HG03520 (cell line): ENCODE data around the gene MRPL33.
A peak's percentile ranks its signal among the peaks of the same experiment; 100 is the strongest.
"Not testable (repeated sequence)": the region's sequence is repeated elsewhere in the genome, so short reads cannot be mapped to it uniquely, and the experiment has no call there.

ENCODE experiments used
- ATAC-seq: cut with Tn5 transposase; IDR thresholded peaks from one replicate; pipeline ENCODE4 v1.9.1; 2021; ENCODE audit warnings: mild to moderate bottlenecking, moderate library complexity; ENCODE audit not compliant: unreplicated experiment

The MRPL33 gene

DNA sequence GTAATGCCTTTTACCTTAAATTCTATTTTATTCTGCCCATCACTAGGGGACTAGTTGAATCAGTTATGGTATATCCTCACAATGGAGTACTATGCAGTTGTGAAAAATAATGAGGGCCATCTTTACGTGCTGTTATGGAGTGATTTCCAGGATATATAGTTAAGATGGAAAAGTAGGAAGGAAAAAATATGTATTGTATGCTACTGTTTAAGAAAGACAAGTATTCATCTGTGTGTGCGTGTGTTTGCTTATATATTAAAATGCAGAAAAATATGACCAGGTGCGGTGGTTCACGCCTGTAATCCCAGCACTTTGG is 32.5 kb upstream of the MRPL33 start:
- ATAC-seq = no peak

DNA sequence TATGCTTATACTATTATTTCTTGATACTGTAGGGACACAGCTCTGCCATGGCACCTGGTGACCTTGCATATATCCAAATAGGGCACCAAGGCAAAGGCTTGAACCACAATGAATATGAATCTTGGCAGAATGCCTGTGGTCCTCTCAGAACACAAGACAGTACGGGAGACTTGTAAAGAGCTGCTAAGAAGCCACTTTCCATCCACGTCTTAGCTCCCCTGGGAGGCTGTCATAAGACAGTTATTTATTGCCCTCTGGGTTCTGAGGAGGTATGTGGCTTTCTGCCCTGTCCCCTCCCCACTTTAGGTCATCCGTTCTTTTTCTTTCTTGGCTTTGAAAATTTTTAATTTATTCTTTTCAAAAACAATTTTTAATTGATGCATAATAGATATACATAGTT is 29.8 kb upstream of the MRPL33 start:
- ATAC-seq = no peak

DNA sequence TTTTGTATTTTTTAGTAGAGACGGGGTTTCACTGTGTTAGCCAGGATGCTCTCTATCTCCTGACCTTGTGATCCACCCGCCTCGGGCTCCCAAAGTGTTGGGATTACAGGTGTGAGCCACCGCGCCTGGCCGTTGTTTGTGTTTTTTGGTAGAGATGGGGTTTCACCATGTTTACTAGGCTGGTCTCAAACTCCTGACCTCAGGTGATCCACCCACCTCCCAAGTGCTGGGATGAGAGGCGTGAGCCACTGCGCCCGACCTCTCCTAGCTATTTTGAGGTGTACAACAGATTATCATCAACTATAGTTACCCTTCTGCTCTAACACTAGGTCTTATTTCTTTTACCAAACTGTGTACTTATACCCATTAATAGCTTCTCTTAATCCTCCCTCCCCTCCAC is 28.9 kb upstream of the MRPL33 start:
- no peak for ATAC-seq

DNA sequence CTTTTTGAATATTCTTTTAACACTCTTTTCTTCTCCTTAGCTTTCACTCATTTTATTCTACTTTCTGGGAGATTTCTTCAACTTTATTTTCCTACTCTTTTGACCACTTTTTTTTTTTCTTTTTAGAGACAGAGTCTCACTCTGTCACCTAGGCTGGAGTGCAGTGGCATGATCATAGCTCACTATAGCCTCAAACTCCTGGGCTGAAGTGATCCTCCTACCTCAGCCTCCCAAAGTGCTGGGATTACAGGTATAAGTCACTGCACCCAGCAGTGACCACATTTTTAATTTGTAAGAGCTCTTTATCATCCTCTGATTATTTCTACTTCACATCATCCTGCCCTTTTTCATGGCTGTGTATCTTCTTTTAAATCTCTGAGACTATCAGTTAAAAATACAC is 26.0 kb upstream of the MRPL33 start:
- not testable (repeated sequence) for ATAC-seq

DNA sequence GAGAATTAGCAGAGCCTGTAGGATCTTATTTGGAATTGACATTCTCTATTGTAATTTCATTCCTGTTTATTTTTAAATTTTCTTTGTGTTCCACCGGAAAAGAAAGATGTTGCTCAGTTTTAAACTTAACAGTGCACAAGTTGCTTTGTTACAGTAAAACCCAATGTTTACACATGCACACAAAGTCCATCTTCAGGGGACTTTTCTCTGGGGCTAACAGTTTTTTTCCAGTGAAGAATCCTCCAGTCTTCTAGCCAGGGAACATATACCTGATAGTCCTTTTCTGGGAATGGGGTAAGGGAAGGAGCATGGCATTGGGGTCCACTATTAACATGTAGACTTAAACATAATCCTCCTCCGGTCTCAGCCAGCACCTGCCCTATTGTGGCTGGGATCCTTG is 25.2 kb upstream of the MRPL33 start:
- ATAC-seq = no peak

DNA sequence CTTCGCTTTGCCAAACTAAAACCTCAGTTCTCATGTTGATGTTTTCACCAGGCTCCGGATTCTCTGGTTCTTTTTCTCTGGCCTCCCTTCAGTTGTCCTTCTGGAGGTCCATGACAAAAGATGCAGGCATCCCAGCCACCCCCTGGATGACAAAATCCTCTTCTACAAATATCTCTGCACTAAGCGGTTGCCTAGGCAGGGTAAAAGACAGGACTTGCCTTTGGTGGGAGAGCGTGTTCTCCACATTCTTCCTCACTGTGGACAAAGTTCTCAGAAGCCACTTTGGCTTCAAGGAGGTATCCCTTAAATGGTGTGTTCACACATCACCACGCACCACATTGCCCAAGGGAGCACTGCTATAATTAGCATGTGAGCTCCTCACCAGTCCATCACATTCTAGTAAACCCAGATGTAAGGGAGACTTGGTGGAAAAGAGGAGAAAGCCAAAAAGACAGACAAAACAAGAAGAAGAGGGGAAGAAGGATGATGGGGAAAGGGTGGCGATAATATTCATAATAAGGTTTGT is 23.6 kb upstream of the MRPL33 start:
- ATAC-seq = no peak

DNA sequence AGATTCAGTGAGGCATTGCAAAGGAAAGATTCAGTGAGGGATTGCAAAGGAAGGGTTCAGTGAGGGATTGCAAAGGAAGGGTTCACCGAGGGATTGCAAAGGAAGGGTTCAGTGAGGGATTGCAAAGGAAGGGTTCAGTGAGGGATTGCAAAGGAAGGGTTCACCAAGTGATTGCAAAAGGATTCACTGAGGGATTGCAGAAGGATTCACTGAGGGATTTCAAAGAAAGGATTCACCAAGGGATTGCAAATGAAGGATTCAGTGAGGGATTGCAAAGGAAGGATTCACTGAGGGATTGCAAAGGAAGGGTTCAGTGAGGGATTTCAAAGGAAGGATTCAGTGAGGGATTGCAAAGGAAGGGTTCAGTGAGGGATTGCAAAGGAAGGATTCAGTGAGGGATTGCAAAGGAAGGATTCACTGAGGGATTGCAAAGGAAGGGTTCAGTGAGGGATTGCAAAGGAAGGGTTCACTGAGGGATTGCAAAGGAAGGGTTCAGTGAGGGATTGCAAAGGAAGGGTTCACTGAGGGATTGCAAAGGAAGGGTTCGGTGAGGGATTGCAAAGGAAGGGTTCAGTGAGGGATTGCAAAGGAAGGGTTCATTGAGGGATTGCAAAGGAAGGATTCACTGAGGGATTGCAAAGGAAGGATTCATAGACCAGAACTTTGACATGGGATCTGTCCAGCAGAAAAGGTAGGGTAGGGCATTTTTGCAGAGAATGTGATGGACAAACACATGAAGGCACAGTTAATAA is 22.5 kb upstream of the MRPL33 start:
- ATAC-seq = not testable (repeated sequence)

DNA sequence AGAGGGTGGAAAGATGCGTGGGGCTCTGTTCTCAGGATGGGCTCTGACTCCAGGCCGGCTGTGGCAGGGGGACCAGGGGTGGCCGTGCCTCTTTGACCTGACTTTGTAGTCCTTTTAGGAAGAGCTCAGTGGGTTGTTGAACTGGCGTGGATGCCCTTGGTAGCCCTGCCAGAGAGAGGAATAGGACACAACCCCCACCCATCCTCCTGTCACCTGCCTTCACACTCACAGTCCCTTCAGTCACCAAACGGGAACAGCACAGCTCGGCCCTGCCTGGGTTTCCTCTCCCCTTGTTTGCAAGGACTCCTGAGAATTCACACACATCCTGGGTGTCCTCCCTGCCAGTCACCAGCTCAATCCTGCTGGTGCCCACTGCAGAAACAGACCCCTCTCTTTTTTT is 20.1 kb upstream of the MRPL33 start:
- ATAC-seq = no peak

DNA sequence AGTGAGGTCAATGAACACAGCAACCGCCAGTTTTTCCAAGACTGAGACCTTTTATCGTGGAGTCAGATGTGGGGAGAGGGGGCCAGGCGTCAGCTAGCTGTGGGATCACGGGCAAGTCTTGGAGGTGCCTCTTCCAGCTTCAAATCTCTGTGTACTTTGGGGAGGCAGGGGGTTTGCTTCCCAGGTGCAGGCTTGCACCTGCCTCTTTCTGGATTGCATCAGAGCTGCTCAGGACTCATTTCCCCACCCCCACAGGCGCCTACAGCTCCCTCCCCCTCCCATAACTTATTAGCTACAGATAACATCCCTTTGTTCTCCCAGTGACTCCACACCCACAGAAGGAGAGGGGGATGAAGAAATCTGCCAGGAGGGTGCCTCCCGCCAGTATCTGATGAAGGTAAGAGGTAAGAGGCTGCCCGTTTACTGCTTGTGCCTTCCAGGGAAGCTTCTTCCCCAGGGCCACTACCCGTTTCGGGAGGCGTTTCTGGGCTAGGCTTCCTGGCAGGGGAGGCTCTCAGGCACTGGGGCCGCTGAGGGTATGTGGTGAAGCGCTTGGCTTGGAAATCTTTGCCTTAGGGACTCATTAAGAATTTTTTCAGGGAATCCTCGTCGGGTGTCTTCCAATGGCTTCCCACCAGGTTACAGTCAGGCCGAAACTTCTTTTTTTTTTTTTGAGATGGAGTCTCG is 18.8 kb upstream of the MRPL33 start:
- no peak for ATAC-seq

DNA sequence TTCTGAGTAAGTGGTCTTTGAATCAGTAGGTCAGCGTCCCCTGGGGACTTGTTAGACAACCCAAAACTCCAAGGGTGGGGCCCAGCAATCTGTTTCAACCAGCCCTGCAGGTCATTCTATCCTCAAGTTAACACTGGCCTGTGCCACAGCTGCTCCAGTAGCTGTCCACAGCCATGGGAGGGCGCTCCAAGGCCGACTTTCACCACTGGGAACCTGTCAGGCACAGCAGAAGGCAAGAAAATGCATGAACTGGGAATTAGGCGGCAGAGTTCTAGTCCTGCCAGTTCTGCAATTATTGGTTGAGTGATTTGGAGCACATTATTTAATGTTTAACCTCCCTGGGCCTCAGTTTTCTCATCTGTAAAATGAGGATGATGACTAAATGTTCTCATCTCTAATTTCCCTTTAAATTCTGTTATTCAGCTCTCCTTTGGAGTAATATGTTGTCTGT is 17.4 kb upstream of the MRPL33 start:
- no peak for ATAC-seq

DNA sequence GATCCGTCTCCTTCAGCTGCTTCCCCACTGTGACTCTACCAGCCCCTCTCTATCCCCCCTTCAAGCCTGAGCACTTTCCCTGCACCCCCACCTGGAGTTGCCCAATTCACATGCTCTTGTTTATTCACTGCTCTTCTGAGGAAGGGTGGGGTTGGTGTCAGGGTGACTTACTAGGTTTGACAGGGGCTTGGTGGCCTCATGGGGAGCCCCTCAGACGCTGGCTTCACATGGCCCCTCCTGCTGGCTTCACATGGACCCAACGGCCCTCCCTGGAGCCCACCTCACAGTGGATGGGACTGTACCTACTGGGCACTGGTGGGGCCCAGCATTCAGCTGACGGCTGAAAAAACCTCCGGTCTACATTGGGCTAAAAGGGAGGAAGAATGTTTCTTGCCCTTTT is 16.7 kb upstream of the MRPL33 start:
- no peak for ATAC-seq

DNA sequence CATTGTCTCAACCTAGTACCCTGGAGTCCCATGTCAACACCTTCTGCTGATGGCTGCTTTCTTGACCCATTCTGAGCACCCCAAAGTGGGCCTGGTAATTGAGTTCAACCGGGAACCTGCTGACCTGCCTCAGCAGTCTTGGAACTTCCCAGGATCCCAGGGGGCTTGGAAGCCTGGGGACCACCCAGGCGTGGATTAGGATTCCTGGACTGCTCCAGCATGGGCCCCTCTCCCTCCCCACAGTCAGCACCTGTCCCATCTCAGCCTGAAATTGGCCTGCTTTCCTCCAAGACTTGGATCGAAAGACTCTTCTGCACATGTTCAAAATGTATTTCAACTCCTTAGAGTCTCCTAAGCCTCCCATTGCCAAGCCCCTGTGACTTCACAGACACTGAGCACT is 15.4 kb upstream of the MRPL33 start:
- ATAC-seq = no peak

DNA sequence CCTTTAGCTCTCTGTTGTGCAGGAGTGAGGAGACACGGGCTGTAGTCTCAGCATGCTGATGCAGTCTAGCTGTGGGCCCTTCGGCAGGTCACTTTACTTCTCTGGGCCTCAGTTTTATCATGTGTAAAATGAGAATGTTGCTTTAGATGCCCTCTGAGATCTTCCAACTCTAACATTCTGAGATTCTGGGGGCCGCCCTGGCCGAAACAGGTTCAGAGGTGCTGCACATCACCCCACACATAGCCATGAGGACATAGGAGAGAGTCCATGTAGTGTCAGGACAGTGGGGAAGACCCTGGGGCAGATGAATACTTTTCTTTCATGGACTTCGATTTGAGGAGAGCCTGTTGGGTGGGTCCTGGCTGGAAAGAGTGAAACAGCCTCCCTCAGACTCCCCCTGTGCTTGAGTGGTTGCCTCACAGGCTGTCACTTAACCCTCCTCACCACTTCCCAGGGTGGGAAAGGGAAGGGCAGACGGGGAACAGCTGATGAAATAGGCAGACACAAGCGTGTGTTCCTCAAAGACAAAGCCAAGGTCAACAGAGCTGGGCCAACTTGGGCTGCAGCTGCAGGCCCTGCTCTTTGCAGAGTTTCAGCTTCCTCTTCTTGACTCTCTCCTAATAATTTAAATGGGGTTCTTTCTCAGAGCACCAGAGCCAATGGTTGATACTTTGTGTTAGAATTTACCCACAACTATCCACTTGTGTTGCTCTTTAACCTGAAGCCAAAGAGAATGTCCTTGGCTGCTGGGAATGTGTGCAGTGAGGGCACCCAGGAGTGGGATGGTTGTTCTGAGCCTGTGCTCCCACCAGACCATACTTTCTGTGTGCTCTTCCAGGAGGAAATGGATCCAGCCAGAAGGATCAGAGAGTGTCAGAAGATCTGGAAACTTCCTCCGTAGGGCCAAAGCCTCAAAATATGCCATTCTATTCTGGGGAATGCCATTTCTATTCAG is 14.7 kb upstream of the MRPL33 start:
- ATAC-seq = no peak

DNA sequence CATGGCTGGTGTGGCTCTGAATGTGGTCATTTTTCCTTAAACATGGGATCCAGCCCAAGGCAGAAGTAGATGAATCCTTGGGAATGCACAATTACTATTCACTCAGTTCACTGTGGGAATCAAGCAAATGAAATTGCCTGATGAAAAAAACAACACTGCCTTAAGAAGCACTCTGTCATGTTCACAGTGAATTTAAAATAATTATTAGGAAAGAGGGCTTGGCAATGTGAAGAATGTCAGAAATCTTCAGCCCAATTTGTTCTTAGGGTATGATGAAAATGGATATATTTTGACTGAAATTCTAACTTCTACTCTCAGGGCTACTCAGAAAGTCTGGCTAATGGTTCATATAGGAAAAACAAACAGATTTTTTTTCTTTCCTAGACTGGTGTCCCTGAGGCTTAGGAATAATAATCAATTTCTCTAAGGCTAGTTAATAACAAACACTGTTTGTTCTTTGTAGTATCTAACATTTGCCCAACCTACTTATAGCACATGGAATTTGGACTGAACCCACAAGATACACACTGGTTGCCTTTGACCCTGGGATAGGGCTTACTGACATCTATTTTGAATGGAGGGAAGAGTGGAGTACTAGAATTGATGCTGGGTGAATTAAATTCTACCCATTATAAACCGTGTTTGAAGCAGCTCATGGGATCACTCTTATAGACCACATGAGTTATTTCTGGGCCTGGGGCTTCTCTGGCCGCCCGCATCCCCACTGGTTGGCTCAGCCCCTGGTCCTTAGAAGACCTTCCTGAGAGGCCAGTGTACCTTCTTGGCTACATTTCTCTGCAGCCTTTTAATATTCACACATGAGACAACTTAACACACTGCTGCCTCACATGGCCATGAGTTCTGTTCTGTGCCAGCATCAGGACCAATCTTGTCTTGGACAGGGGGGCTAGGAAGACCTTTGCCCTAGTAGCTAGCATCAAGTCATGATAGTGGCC is 8.3 kb upstream of the MRPL33 start:
- ATAC-seq = no peak

DNA sequence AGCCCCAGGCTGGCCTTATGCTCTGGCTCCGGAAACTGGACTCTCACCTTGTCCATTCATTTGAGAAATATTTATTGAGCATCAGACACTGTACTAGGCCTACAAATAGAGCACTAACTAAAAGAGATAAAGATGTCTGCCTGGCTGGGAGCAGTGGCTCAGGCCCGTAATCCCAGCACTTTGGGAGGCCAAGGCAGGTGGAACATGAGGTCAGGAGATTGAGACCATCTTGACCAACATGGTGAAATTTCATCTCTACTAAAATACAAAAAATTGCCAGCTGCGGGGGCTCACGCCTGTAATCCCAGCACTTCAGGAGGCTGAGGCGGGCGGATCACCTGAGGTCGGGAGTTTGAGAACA is 7.6 kb upstream of the MRPL33 start:
- ATAC-seq = no peak

DNA sequence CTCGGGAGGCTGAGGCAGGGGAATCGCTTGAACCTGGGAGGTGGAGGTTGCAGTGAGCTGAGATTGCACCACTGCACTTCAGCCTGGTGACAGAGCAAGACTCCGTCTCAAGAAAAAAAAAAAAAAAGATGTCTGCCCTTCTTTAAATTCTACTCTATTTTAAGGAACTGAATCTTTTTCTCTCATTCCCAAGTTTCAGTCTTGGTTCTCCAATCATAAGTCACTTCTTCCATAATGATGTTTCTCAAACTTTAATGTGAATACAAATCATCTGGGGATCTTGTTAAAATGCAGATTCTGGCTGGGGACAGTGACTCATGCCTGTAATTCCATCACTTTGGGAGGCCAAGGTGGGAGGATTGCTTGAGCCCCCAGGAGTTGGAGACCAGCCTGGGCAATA is 7.0 kb upstream of the MRPL33 start:
- ATAC-seq = not testable (repeated sequence)

DNA sequence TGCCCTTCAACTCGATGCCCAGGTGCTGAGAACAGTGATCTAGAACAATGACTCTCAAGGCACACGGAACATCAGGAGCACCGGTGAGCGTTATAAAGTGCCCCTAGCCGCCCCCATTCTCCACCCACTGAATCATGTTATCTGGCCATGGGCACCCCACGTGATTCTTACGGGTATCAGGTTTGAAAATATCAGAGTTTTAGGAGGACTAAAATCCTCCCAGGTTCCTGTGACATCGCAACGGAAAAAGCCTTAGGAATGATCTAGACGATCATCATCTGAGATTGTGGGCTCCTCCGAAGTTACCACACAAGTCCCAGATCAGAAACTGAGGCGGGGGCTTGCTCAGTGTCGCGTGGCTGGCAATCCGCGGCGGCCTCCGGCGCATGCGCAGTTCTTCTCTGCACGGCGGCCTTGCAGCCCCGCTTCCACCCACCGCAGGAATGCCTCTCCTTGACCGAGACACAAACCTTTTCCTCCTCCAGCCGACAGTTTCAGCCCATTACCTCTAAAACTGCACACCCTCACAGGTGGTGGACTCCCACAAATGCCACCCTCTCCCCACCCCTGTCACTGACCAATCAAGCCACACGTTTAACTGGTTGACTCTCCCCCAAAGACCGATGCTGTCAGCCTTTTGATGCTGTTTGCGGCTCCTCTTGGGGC is 5.8 kb upstream of the MRPL33 start:
- ATAC-seq = no peak

DNA sequence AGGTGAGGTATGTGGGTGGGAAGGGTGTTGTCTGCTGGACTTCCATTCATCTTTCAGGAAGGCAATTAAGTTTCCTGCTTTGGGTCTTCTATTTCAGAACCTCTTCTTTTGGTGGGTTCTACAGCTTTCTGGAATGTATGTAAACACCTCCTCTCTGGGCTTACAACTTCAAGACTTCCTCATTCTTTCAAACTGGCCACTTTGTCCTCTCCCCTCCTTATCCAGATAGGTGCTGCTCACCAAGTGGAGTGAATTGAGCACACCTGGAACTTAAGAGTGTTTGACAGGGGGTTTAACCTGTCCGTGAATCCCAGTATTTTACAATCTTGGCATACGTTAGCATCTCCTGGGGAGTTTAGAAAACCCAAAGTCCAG is 5.2 kb upstream of the MRPL33 start:
- ATAC-seq = no peak

DNA sequence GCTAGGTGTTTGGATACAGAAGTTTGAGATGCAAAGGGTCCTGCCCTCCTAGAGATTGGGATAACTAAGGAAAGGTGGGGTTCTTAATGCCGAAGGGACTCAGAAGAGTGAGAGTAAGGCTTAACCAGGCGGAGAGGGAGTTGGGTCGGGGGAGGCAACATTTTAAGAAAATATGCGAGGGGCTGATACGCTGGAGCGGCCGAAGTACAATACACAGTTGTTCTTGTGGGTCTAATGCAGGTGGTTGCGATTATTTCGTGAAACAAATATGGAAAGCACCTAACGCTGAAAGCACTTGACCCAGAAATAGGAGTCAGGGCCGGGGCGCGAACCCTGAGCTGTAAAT is 344 bp upstream of the MRPL33 start:
- peak; percentile 16 for ATAC-seq

DNA sequence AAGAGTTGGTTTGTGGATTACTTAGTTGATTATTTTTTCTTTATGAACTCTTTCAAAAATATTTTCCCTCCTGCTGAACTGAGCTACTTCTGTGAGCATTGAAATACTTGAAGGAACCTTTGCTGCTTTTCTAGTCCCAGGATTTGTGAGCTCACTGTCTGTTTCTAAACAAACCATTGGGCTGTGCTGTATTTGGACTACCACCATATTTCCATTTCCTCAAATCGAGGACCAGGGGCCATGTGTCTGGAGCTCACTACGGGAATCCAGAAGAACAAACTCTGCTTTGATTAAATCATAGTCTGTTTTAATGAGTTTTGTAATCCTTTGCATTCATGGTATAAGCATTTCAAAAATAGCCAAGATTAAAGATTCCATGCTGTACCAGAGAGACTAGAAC is 1.3 kb downstream of the MRPL33 start:
- no peak for ATAC-seq
